Liver (tissue), 9 donors: ENCODE data around the gene VPS13C. TPM values are rescaled to one million over a fixed set of nuclear protein-coding genes. Genes with fewer than 3 reads are reported as not detected.

Experiments used
- DNase-seq: peaks from one replicate; pipeline ENCODE4 v3.0.0-alpha.2; 2017; ENCODE audit warnings: low spot score
- H3K27ac ChIP-seq, 2 donors: one replicate each; pipeline ENCODE4 v1.7.0; 2013; ENCODE audit warnings: inconsistent platforms in 2 of 2, low read length in 2 of 2, control low read depth in 1 of 2, low read depth in 1 of 2, mild to moderate bottlenecking in 1 of 2
- H3K27me3 ChIP-seq, 4 donors: one replicate each; pipeline versions ENCODE4 v1.6.1 to v1.7.0; 2013; ENCODE audit warnings: low read length in 3 of 4, inconsistent platforms in 1 of 4, mild to moderate bottlenecking in 1 of 4, moderate library complexity in 1 of 4; ENCODE audit not compliant: control insufficient read depth in 4 of 4, insufficient read depth in 4 of 4
- H3K36me3 ChIP-seq, 4 donors: one replicate each; pipeline versions ENCODE4 v1.6.1 to v1.7.0; 2013; ENCODE audit warnings: low read length in 3 of 4, mild to moderate bottlenecking in 3 of 4, low read depth in 1 of 4, moderate library complexity in 1 of 4; ENCODE audit not compliant: control insufficient read depth in 4 of 4, insufficient read depth in 3 of 4
- H3K4me1 ChIP-seq, 4 donors: one replicate each; pipeline versions ENCODE4 v1.6.1 to v1.7.0; 2013; ENCODE audit warnings: low read length in 3 of 4, mild to moderate bottlenecking in 3 of 4, moderate library complexity in 1 of 4; ENCODE audit not compliant: control insufficient read depth in 4 of 4, insufficient read depth in 4 of 4
- H3K4me3 ChIP-seq, 3 donors: one replicate each; pipeline versions ENCODE4 v1.6.1 to v1.7.0; 2013; ENCODE audit warnings: low read length in 3 of 3, control low read depth in 1 of 3, low read depth in 1 of 3, mild to moderate bottlenecking in 1 of 3
- H3K9ac ChIP-seq, 2 donors: one replicate each; pipeline ENCODE4 v1.7.0; 2013; ENCODE audit warnings: low read length in 2 of 2, mild to moderate bottlenecking in 2 of 2, moderate library complexity in 2 of 2, control low read depth in 1 of 2, low read depth in 1 of 2
- H3K9me3 ChIP-seq, 4 donors: one replicate each; pipeline versions ENCODE4 v1.6.1 to v1.7.0; 2013; ENCODE audit warnings: low read length in 3 of 4; ENCODE audit not compliant: control insufficient read depth in 4 of 4
- EGR1 ChIP-seq, 2 donors: IDR thresholded peaks; 2 replicates each; pipeline ENCODE4 v1.6.1; 2016 to 2018; ENCODE audit warnings: antibody characterized with exemption in 2 of 2, low read depth in 2 of 2
- FOXA1 ChIP-seq: IDR thresholded peaks from 2 replicates; pipeline ENCODE4 v1.6.1; 2016; ENCODE audit warnings: antibody characterized with exemption
- GABPA ChIP-seq, 2 donors: IDR thresholded peaks in 1 of 2; conservative IDR thresholded peaks in 1 of 2; 2 replicates each; pipeline ENCODE4 v1.6.1; 2016; ENCODE audit warnings: antibody characterized with exemption in 2 of 2, mild to moderate bottlenecking in 1 of 2, moderate library complexity in 1 of 2
- HNF4A ChIP-seq, 2 donors: conservative IDR thresholded peaks; 2 replicates each; pipeline ENCODE4 v1.6.1; 2016; ENCODE audit warnings: antibody characterized with exemption in 2 of 2, mild to moderate bottlenecking in 2 of 2
- HNF4G ChIP-seq: IDR thresholded peaks from 2 replicates; pipeline ENCODE4 v1.6.1; 2016; ENCODE audit warnings: antibody characterized with exemption
- JUND ChIP-seq, 2 donors: IDR thresholded peaks; 2 replicates each; pipeline ENCODE4 v1.6.1; 2016; ENCODE audit warnings: antibody characterized with exemption in 2 of 2
- NR2F2 ChIP-seq: IDR thresholded peaks from 2 replicates; pipeline ENCODE4 v1.6.1; 2016; ENCODE audit warnings: antibody characterized with exemption
- RAD21 ChIP-seq, 2 donors: IDR thresholded peaks; 2 replicates each; pipeline ENCODE4 v1.6.1; 2016; ENCODE audit warnings: antibody characterized with exemption in 2 of 2, mild to moderate bottlenecking in 2 of 2
- REST ChIP-seq: IDR thresholded peaks from 2 replicates; pipeline ENCODE4 v1.6.1; 2016; ENCODE audit warnings: antibody characterized with exemption, mild to moderate bottlenecking
- SP1 ChIP-seq: IDR thresholded peaks from 2 replicates; pipeline ENCODE4 v1.6.1; 2018; ENCODE audit warnings: antibody characterized with exemption, mild to moderate bottlenecking
- TAF1 ChIP-seq: conservative IDR thresholded peaks from 2 replicates; pipeline ENCODE4 v1.6.1; 2016; ENCODE audit warnings: antibody characterized with exemption, mild to moderate bottlenecking
- YY1 ChIP-seq: IDR thresholded peaks from 2 replicates; pipeline ENCODE4 v1.6.1; 2016; ENCODE audit warnings: antibody characterized with exemption, mild to moderate bottlenecking
- ZBTB33 ChIP-seq: IDR thresholded peaks from 2 replicates; pipeline ENCODE4 v1.6.1; 2016; ENCODE audit warnings: antibody characterized with exemption
- WGBS: extraction: QIAGEN DNeasy Blood & Tissue Kit; methylation state at CpG from one replicate; pipeline ENCODE4 v1.1.7; 2013; 5-methylcytosine and 5-hydroxymethylcytosine counted together
- polyA plus RNA-seq, 2 donors: library from polyadenylated mRNA; stranded (reverse) in 1 of 2; unstranded in 1 of 2; fragments of 200-250 nt in 1 of 2; fragments of >200 nt in 1 of 2; fragmentation: Nextera tagmentation in 1 of 2; extraction: Ambion mirVana in 1 of 2; gene quantifications; one replicate each; pipeline versions ENCODE4 v1.2.1 to v1.2.3, GENCODE V29; 2013 to 2015
- total RNA-seq, 2 donors: library from RNA; depleted of rRNA; stranded (reverse); fragments of >200 nt; gene quantifications; one replicate each; pipeline ENCODE4 v1.2.3, GENCODE V29; 2014
- TF ChIP-seq, protein P1 (sequence below): fragments of 150-350 bp; IDR thresholded peaks from 2 replicates; pipeline ENCODE4 v1.5.1; 2017; ENCODE audit warnings: improper control_type of control experiment, low read depth, low read length; ENCODE audit not compliant: missing input control
- TF ChIP-seq, protein P2 (sequence below): IDR thresholded peaks from 2 replicates; pipeline ENCODE4 v1.6.1; 2016; ENCODE audit warnings: antibody characterized with exemption
- donor health status: healthy.
- donor health status: healthy.
- donor health status: healthy.
- donor health status: healthy.
- donor health status: healthy.

Gene VPS13C
- total and polyA plus RNA-seq, 4 donors: 5.4 to 42.0 (median 17.4) TPM

DNA sequence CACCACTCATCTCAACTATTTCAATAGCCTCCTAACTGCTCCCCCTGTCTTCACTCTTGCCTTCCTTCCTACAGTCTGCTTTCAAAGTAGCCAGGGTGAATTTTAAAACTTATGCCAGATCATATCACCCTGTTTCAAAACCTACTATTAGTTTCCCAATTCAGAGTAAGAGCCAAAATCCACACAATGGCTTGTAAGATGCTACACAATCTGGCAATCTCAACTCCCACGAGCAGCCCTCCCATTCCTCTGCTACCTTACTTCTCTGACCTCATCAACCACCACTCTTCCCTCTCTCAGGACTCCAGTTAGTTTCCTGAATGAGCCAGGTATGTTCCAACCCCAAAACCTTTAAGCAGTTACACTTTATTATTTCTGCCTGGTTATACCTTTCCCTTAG lies 62.5 kb downstream of the VPS13C start:
- TF ChIP-seq FOXA1 (no peak), RAD21 (IDR thresholded peaks at IDR 0.05) (no peak), GABPA (IDR thresholded peaks at IDR 0.05 in 1 of 2, conservative IDR thresholded peaks at IDR 0.05 in 1 of 2) (no peak), HNF4A (conservative IDR thresholded peaks at IDR 0.05) (no peak), TAF1 (no peak), SP1 (no peak), JUND (IDR thresholded peaks at IDR 0.05) (no peak), HNF4G (no peak), ZBTB33 (no peak)
- Histone ChIP-seq H3K27me3 (no peaks in the 10 kb centered on the region), H3K4me1 (no peaks in the 10 kb centered on the region), H3K9ac (no peak overlapping the region), H3K36me3 (peaks cover 0 to 5% (median 2%) of the 10 kb centered on the region in 4 donors), H3K9me3 (no peaks in the 10 kb centered on the region), H3K4me3 (no peak overlapping the region), H3K27ac (no peak overlapping the region)
- 82% methylated on average over 1 of the region's 1 CpG for WGBS
- DNase-seq: no peak

- Histone ChIP-seq H3K27ac (no peak overlapping the region), H3K36me3 (peaks cover 0 to 5% (median 2%) of the 10 kb centered on the region in 4 donors), H3K27me3 (no peaks in the 10 kb centered on the region), H3K4me1 (no peaks in the 10 kb centered on the region), H3K4me3 (no peak overlapping the region), H3K9me3 (no peaks in the 10 kb centered on the region), H3K9ac (no peak overlapping the region)
- DNase-seq: no peak
- 93% methylated on average over 4 of the region's 4 CpGs for WGBS
- TF ChIP-seq TAF1: no peak
Measured at GRCh38 chr15:61996056-61996635, 64.1 kb downstream of the VPS13C start.

DNA sequence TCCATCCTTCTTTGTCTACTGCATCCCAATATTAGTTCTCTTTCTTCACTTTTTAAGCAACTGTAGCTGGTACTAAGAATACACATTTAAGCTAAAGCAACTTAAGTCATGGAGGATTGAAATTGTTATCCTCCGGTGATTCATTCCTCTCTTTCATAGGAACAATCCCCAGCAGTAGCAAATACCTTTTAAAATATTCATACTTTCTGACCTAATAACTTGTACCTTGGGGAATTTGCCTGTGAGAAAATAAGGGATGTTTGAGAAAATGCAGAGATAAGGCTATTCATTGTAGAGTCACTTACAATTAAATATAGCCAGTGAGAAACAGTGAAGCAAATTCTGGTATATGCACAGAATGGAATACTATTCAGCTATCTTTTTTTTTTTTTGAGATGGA lies 66.0 kb downstream of the VPS13C start:
- Histone ChIP-seq H3K36me3 (peaks cover 0 to 13% (median 5%) of the 10 kb centered on the region in 4 donors), H3K4me3 (no peak overlapping the region), H3K27ac (no peak overlapping the region), H3K9ac (no peak overlapping the region), H3K27me3 (no peaks in the 10 kb centered on the region), H3K4me1 (no peaks in the 10 kb centered on the region), H3K9me3 (no peaks in the 10 kb centered on the region)
- 98% methylated on average over 1 of the region's 1 CpG for WGBS
- no peak for DNase-seq
- TF ChIP-seq TAF1 (no peak), ZBTB33 (no peak), REST (no peak), JUND (IDR thresholded peaks at IDR 0.05) (no peak), SP1 (no peak), HNF4G (no peak), FOXA1 (no peak), RAD21 (IDR thresholded peaks at IDR 0.05) (no peak), YY1 (no peak), EGR1 (IDR thresholded peaks at IDR 0.05; ENCODE audit: low read depth in 2 of 2) (no peak), NR2F2 (no peak)
- TF ChIP-seq, protein P1, sequence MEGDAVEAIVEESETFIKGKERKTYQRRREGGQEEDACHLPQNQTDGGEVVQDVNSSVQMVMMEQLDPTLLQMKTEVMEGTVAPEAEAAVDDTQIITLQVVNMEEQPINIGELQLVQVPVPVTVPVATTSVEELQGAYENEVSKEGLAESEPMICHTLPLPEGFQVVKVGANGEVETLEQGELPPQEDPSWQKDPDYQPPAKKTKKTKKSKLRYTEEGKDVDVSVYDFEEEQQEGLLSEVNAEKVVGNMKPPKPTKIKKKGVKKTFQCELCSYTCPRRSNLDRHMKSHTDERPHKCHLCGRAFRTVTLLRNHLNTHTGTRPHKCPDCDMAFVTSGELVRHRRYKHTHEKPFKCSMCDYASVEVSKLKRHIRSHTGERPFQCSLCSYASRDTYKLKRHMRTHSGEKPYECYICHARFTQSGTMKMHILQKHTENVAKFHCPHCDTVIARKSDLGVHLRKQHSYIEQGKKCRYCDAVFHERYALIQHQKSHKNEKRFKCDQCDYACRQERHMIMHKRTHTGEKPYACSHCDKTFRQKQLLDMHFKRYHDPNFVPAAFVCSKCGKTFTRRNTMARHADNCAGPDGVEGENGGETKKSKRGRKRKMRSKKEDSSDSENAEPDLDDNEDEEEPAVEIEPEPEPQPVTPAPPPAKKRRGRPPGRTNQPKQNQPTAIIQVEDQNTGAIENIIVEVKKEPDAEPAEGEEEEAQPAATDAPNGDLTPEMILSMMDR: no peak
- TF ChIP-seq, protein P2, sequence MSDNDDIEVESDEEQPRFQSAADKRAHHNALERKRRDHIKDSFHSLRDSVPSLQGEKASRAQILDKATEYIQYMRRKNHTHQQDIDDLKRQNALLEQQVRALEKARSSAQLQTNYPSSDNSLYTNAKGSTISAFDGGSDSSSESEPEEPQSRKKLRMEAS: no peak
